HepG2 (cell line): ENCODE results near the gene VEZF1. TPM values are rescaled to one million over a fixed set of nuclear protein-coding genes. Genes with fewer than 3 reads are reported as not detected.

Experiments used
- BATF2 ChIP-seq: sonication (generic); formaldehyde crosslinking; IDR thresholded peaks from 2 replicates; pipeline ENCODE4 v1.8.0; 2022; ENCODE audit warnings: mild to moderate bottlenecking, missing genetic modification reagents, moderate library complexity
- BRF2 ChIP-seq: sonication (generic); formaldehyde crosslinking; IDR thresholded peaks from 2 replicates; pipeline ENCODE4 v1.8.1; 2022; ENCODE audit warnings: mild to moderate bottlenecking, missing genetic modification reagents
- ELF3 ChIP-seq: IDR thresholded peaks from 2 replicates; pipeline ENCODE4 v1.6.1; 2016; ENCODE audit warnings: missing genetic modification reagents, missing compliant biosample characterization
- EZH2 ChIP-seq: conservative IDR thresholded peaks from 2 replicates; pipeline ENCODE4 v1.6.1; 2012; ENCODE audit warnings: mild to moderate bottlenecking, low read depth, low read length, moderate library complexity
- HDAC2 ChIP-seq: sonication (generic); formaldehyde crosslinking; IDR thresholded peaks from 2 replicates; pipeline ENCODE4 v1.4.0; 2020; ENCODE audit warnings: missing genetic modification reagents
- JARID2 ChIP-seq: sonication (generic); formaldehyde crosslinking; IDR thresholded peaks from 2 replicates; pipeline ENCODE4 v1.8.1; 2023; ENCODE audit warnings: missing genetic modification reagents, inconsistent platforms; ENCODE audit not compliant: insufficient replicate concordance
- MLXIP ChIP-seq: sonication (generic); formaldehyde crosslinking; IDR thresholded peaks from 2 replicates; pipeline ENCODE4 v1.9.0; 2021; ENCODE audit warnings: missing genetic modification reagents, borderline replicate concordance
- NFE2L1 ChIP-seq: sonication (generic); formaldehyde crosslinking; IDR thresholded peaks from 2 replicates; pipeline ENCODE4 v1.4.0; 2020; ENCODE audit warnings: missing genetic modification reagents, mild to moderate bottlenecking, borderline replicate concordance
- NONO ChIP-seq, 2 experiments: fragments of 450-650 bp in 1 of 2; sonication (generic) in 1 of 2; formaldehyde crosslinking in 1 of 2; IDR thresholded peaks in 1 of 2; conservative IDR thresholded peaks in 1 of 2; 2 replicates each; pipeline versions ENCODE4 v1.6.1 to v1.8.0; 2017 to 2022; ENCODE audit warnings: mild to moderate bottlenecking in 1 of 2, missing genetic modification reagents in 1 of 2, moderate library complexity in 1 of 2
- PAWR ChIP-seq: sonication (generic); formaldehyde crosslinking; IDR thresholded peaks from 2 replicates; pipeline ENCODE4 v1.4.0; 2020; ENCODE audit warnings: missing genetic modification reagents, mild to moderate bottlenecking, borderline replicate concordance
- PPARG ChIP-seq: conservative IDR thresholded peaks from 2 replicates; pipeline ENCODE4 v1.6.1; 2016; ENCODE audit warnings: missing biosample characterization, missing genetic modification reagents
- PRDM4 ChIP-seq: sonication (generic); formaldehyde crosslinking; IDR thresholded peaks from 2 replicates; pipeline ENCODE4 v1.9.0; 2021; ENCODE audit warnings: missing genetic modification reagents, borderline replicate concordance
- SOX13 ChIP-seq, 3 experiments: fragments of 450-650 bp in 1 of 3; sonication (generic) in 1 of 3; formaldehyde crosslinking in 1 of 3; IDR thresholded peaks in 2 of 3; conservative IDR thresholded peaks in 1 of 3; 2 replicates each; pipeline versions ENCODE4 v1.5.0 to v1.6.1; 2016 to 2020; ENCODE audit warnings: antibody characterized with exemption in 1 of 3, mild to moderate bottlenecking in 1 of 3, missing compliant biosample characterization in 1 of 3, missing genetic modification reagents in 1 of 3, moderate library complexity in 1 of 3
- TCF7 ChIP-seq: sonication (generic); IDR thresholded peaks from 2 replicates; pipeline ENCODE4 v1.6.1; 2016; ENCODE audit warnings: antibody characterized with exemption, low read depth
- ZNF143 ChIP-seq: sonication (generic); formaldehyde crosslinking; IDR thresholded peaks from 2 replicates; pipeline ENCODE4 v1.4.0; 2020; ENCODE audit warnings: missing genetic modification reagents
- ZNF274 ChIP-seq: sonication (generic); formaldehyde crosslinking; IDR thresholded peaks from 2 replicates; pipeline ENCODE4 v1.5.1; 2020; ENCODE audit warnings: mild to moderate bottlenecking, missing genetic modification reagents
- ZNF431 ChIP-seq: sonication (generic); formaldehyde crosslinking; IDR thresholded peaks from 2 replicates; pipeline ENCODE4 v1.9.0; 2022; ENCODE audit warnings: missing genetic modification reagents, low read depth, mild to moderate bottlenecking, borderline replicate concordance
- ZNF460 ChIP-seq: sonication (generic); formaldehyde crosslinking; IDR thresholded peaks from 2 replicates; pipeline ENCODE4 v1.5.1; 2020; ENCODE audit warnings: missing genetic modification reagents, mild to moderate bottlenecking, borderline replicate concordance
- ZNF615 ChIP-seq: sonication (generic); formaldehyde crosslinking; IDR thresholded peaks from 2 replicates; pipeline ENCODE4 v1.5.0; 2020; ENCODE audit warnings: mild to moderate bottlenecking, missing genetic modification reagents, borderline replicate concordance
- ZNF780A ChIP-seq: sonication (generic); formaldehyde crosslinking; IDR thresholded peaks from 2 replicates; pipeline ENCODE4 v1.8.0; 2022; ENCODE audit warnings: mild to moderate bottlenecking, missing genetic modification reagents, moderate library complexity
- ZNF841 ChIP-seq: sonication (generic); formaldehyde crosslinking; IDR thresholded peaks from 2 replicates; pipeline ENCODE4 v1.8.1; 2023; ENCODE audit warnings: missing genetic modification reagents, borderline replicate concordance
- polyA plus RNA-seq, 8 experiments: library from polyadenylated mRNA; depleted of rRNA in 3 of 8; stranded (reverse) in 7 of 8; unstranded in 1 of 8; fragments of >200 nt; fragmentation: Illumina TruSeq in 4 of 8; extraction: Trizol in 4 of 8; gene quantifications; 2 replicates each; pipeline versions ENCODE4 v1.2.1 to v1.2.3, GENCODE V29; 2011 to 2016; ENCODE audit warnings: low read depth in 4 of 8, missing spikeins in 1 of 8, mixed read lengths in 1 of 8; ENCODE audit not compliant: insufficient read depth in 1 of 8
- total RNA-seq, 5 experiments: library from RNA; depleted of rRNA; stranded (reverse); fragments of >200 nt; fragmentation: Illumina TruSeq; extraction: Trizol; gene quantifications; 2 replicates each; pipeline ENCODE4 v1.2.3, GENCODE V29; 2016; ENCODE audit warnings: low read depth in 1 of 5

VEZF1 gene
- total and polyA plus RNA-seq, 2 of the 13 experiments (the other 11 are each of a cell fraction or from before 2014, with no cell fraction given) = 45.9 to 49.7 TPM

- TF ChIP-seq ELF3 = 0 out of 2 replicates have a peak, but pooled peaks have one; percentile 26
- 0 out of 2 replicates have a peak, but pooled peaks have one; percentile 14 for TF ChIP-seq PPARG
- TF ChIP-seq EZH2 = no peak
- no peak for TF ChIP-seq BRF2 (CRISPR knock-in tag)
- TF ChIP-seq ZNF780A (CRISPR knock-in tag) = no peak
- TF ChIP-seq ZNF615 (CRISPR knock-in tag) = no peak
- no peak for TF ChIP-seq JARID2
- TF ChIP-seq PAWR (CRISPR knock-in tag) = no peak
- TF ChIP-seq HDAC2 = no peak
- TF ChIP-seq TCF7 = no peak
- TF ChIP-seq MLXIP = no peak
- 0 out of 2 replicates have a peak, but pooled peaks have one; percentile 27 for TF ChIP-seq ZNF274 (CRISPR knock-in tag)
- no peak for TF ChIP-seq NONO (IDR thresholded peaks at IDR 0.05)
- TF ChIP-seq NONO (CRISPR knock-in tag; conservative IDR thresholded peaks at IDR 0.05) = peak; percentile 27; the same call in 1 of the 2 replicates
- TF ChIP-seq BATF2 = no peak
- no peak for TF ChIP-seq ZNF841 (CRISPR knock-in tag)
- no peak for TF ChIP-seq ZNF431 (CRISPR knock-in tag)
- no peak for TF ChIP-seq SOX13 (IDR thresholded peaks at IDR 0.05)
- TF ChIP-seq SOX13 (CRISPR knock-in tag; conservative IDR thresholded peaks at IDR 0.05 in 1 of 2, IDR thresholded peaks at IDR 0.05 in 1 of 2) = peak in 1 of 2 experiments; percentile 65; a peak in 2 of 4 replicates
- TF ChIP-seq PRDM4 (CRISPR knock-in tag) = no peak
- TF ChIP-seq ZNF460 (CRISPR knock-in tag) = no peak
- 0 out of 2 replicates have a peak, but pooled peaks have one; percentile 34 for TF ChIP-seq ZNF143 (CRISPR knock-in tag)
- no peak for TF ChIP-seq NFE2L1
Observed at GRCh38 chr17:57946798-57947358, 41.2 kb downstream of the VEZF1 start (continued).
